Stimulated activated CD4-positive, alpha-beta T cell treated with anti-CD3 and anti-CD28 coated beads, Interleukin-12 subunit alpha, Interleukin-12 subunit beta, amount 100 ng/mL, for 24 hours (primary cell): ENCODE results near the gene RASIP1.
A peak's percentile ranks its signal among the peaks of the same experiment; 100 is the strongest.
"Not testable (repeated sequence)": the region's sequence is repeated elsewhere in the genome, so short reads cannot be mapped to it uniquely, and the experiment has no call there.

Experiments
- DNase-seq, 2 experiments: peaks; one replicate each; pipeline ENCODE4 v3.0.0-alpha.2; 2020; ENCODE audit warnings: low read depth in 2 of 2

Gene RASIP1

GRCh38 chr19:48713041-48713863 is 27.2 kb downstream of the RASIP1 start:
- no peak for DNase-seq

DNA sequence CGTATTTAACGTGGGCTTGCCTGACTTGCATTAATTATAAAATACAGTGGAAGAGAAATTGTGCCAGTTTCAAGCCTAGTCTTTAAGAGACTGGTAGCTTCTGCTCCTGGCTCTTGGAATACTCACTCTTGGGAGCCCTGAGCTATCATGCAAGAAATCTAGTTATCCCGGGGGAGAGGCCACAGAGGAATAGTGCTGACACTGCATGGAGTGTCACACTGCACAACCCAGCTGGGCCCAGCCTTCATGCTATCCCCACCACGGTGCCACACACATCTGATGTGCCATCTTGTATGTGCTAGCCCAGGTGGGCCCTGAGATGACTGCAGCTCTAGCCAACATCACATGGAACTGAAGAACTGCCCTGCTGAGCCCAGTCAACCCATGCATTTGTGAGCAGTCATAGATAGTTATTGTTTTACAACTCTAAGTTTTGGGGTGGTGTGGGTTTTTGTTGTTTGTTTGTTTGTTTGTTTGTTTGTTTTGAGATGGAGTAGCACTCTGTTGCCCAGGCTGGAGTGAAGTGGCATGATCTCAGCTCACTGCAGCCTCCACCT is 29.2 kb downstream of the RASIP1 start:
- no peak for DNase-seq

DNA sequence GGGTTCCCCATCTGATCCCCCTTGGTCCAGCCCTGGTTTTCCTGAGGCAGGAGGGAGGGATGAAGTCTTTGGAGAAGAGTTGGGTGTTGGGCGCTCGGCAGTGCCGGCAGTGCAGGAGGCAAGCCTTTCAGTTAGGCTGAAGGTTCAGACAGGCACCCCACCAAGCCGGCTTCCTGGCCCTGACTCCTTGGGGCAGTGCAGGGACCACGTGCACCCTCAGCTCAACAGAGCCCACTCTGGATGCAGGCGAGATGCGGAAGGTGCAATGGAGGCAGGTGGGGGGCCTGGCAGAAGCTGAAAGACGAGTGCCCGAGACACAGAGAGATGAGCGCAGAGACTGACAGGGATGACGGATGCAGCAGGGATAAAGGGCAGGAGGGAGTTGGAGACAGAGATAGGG is 31.9 kb downstream of the RASIP1 start:
- DNase-seq, result no peak

DNA sequence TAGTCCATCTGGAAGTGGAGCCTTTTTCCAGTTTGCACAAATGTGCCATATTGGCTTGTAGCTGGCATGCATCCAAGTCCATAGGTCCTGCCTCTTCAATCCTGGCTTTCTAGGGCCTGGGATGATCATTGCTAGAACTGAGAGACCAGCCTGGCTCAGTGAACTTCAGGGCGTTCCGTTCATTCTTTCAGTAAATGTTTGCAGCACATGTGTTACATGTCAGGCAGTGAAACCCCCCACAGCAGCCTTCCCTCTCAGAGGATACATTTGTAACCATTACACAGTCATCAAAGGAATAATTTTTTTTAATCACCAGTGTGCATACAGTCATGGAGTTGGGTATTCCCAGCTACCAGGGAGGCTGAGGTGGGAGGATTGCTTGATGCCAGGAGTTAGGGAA is 35.0 kb downstream of the RASIP1 start:
- no peak for DNase-seq

GRCh38 chr19:48703316-48703715 is 37.1 kb downstream of the RASIP1 start:
- DNase-seq, result no peak

DNA sequence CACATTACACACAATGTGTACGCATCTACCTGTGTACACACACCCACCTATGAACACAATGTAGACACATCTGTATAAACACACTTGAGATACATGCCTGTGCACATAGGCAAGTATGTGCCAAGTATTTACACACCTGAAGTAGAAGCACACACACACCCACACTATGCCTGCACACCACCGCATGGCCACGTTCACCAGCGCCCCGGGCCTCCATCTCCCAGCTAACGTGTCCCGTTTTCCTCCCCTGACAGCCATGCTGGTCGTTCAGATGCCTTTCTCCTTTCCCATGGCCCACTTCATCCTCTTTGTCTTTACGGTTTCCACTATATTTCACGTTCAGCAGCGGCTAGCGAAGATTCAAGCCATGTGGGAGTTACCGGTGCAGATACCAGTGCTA is 37.7 kb downstream of the RASIP1 start:
- DNase-seq, result no peak

DNA sequence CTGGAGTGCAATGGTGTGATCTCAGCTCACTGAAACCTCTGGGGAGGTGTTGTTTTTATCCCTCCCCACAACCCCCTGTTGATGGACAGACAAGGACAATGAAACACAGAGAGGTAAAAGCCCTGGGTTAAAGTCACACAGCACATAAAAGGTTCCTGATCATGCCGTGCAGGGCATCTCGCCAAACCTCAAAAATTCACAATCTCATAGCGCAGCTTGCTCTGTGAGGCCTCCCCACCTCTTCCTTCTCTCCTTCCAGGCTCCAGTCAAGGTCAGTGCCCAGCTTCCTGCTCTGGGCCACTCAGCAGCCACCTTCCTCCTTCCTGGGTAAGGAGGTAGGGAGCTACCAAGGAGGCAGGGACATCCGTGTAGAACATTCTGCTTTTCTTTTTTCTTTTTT is 42.4 kb downstream of the RASIP1 start:
- no peak for DNase-seq

DNA sequence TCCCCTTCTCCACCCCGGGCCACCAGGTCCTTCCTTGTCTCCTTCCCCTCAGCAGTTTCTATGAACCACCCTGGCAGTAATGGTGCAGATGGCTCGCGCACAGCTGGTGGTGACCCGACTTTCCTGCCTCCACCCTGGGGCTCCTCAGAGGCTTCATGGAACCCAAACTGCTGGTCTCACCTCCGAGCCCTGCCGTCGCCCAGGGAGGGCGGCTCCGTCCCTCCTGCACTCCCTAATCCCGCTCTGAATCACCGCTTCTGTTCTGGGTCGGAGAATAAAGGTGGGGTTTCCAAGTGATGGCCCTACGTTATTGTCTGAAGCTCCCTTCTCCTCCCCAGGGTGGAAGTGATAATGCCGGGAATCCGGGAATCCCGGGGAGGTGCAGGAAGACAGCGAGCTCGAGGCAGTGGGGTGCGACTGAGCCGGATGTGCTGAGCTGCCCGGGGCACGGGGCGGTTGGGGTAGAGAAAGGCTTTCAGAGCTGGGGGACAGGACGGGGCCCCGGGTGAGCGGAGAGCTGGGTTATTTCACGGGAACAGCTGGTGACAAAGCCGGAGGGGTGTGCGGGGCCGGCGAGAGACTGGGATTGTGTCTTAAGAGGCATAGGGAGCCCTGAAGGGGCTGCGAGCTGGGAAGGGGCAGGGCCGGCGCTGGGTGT is 43.9 kb downstream of the RASIP1 start:
- DNase-seq, result no peak

- DNase-seq, result no peak
These were observed 44.6 kb downstream of the RASIP1 start, which contains the start of gene FUT2 for GRCh38 chr19:48695743-48696352. FUT2 (plus strand) TSS chr19:48695971; CDS start chr19:48702957, 6,986 bp downstream.

- DNase-seq, result not testable (repeated sequence)
These were observed 46.8 kb downstream of the RASIP1 start for GRCh38 chr19:48693629-48694028.

DNA sequence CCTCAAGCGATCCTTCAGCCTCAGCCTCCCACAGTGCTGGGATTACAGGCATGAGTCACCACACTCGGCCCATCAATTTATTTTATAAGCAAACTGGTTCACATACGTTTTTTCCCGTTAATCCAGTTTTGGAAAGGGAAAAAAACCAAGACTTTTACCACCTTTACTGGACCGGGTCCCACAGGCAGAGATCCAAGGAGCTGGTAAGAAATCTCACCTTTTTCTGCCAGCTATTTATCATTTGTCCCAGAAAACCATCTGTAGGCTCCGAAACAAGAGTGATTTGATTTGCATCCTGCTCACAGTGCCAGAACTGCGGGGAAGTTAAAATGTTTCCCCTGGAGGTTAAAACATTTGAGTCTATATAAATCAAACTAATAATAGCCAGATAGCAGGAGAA is 51.0 kb downstream of the RASIP1 start:
- DNase-seq, result no peak

- no peak for DNase-seq
These were observed 52.6 kb downstream of the RASIP1 start for GRCh38 chr19:48687776-48688175.

- DNase-seq, result not testable (repeated sequence)
These were observed 53.8 kb downstream of the RASIP1 start for GRCh38 chr19:48686637-48687036.

- no peak for DNase-seq
These were observed 54.3 kb downstream of the RASIP1 start for GRCh38 chr19:48686088-48686487.

DNA sequence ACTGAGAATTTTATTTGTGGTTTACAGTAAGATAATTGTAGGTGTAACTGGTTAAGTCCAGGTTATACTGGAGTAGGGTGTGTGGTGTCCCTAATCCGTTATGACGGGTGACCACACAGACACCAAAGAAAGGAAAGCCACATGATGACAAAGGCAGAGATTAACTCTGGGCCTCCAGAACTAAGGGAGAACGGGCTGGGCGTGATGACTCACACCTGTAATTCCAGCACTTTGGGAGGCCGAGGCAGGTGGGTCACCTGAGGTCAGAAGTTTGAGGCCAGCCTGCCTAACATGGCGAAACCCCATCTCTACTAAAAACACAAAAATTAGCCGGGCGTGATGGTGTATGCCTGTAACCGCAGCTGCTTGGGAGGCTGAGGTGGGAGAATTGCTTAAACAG is 54.8 kb downstream of the RASIP1 start:
- DNase-seq, result no peak

GRCh38 chr19:48683349-48683748 is 57.1 kb downstream of the RASIP1 start:
- peak in 1 of 2 experiments; percentile 9 for DNase-seq

- no peak for DNase-seq
These were observed 59.3 kb downstream of the RASIP1 start for GRCh38 chr19:48681127-48681470.

GRCh38 chr19:48680436-48681126 is 59.8 kb downstream of the RASIP1 start:
- no peak for DNase-seq

DNA sequence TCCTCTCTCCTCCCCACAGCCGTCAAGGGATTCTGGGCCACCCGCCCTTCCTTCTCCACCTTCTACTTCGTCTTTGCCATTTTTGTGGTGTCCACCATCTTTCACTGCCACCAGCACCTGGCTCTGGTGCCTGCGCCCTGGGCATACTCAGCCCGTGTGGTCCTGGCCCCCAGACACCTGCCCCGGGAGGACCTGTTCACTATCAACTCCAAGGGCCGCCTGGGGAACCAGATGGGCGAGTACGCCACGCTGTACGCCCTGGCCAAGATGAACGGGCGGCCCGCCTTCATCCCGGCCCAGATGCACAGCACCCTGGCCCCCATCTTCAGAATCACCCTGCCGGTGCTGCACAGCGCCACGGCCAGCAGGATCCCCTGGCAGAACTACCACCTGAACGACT is 60.4 kb downstream of the RASIP1 start:
- not testable (repeated sequence) for DNase-seq

DNA sequence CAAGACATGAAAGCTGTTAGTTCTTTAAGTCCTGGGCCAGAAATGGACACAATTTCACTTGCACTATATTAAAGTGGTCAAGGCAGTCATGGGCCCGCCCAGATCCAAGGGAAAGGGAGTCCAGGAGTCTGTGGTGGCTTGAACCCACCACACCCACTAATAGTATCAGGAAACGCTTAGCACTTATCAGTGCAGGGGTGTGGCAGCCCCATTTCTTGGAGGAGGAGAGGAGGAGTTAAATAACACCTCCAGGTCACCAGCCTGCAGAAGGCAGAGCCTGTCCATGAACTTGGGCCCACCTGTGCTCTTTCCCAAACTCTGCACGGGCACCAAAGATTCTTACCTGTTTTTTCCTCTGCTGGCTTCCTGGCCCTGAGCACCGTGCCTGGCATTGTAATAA is 62.2 kb downstream of the RASIP1 start:
- no peak for DNase-seq

DNA sequence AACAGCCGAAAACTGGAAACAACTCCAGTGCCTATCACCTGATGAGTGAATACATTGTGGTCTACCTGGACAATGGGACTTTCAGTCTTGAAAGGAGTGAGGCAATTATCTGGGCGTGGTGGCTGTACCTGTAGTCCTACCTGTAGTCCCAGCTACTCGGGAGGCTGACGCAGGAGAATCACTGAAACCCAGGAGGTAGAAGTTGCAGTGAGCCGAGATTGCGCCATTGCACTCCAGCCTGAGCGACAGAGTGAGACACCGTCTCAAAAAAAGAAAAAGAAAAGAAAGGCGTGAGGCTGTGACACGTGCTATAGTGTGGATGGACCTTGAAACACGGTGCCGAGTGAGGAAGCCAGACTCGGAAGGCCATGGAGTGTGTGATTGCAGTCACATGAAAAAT is 63.5 kb downstream of the RASIP1 start:
- no peak for DNase-seq

- DNase-seq, result no peak
These were observed 63.9 kb downstream of the RASIP1 start for GRCh38 chr19:48676487-48676886.
